A673 (cell line): ENCODE measurements around the gene ERC1.

Experiments
- EZH2 ChIP-seq: fragments of 200-600 bp; sonication (generic); IDR thresholded peaks from 2 replicates; pipeline ENCODE4 v1.6.1; 2017; ENCODE audit warnings: borderline replicate concordance, low read depth, mild to moderate bottlenecking, mixed read lengths, antibody characterized with exemption, low read length; ENCODE audit not compliant: poor library complexity, severe bottlenecking
- TF ChIP-seq, protein P1 (sequence below): fragments of 300-800, 200-600 bp; sonication (generic); conservative IDR thresholded peaks from 2 replicates; pipeline ENCODE4 v1.5.1; 2017; ENCODE audit warnings: low read depth, mild to moderate bottlenecking, antibody characterized with exemption, low read length, moderate library complexity, mixed read lengths

DNA sequence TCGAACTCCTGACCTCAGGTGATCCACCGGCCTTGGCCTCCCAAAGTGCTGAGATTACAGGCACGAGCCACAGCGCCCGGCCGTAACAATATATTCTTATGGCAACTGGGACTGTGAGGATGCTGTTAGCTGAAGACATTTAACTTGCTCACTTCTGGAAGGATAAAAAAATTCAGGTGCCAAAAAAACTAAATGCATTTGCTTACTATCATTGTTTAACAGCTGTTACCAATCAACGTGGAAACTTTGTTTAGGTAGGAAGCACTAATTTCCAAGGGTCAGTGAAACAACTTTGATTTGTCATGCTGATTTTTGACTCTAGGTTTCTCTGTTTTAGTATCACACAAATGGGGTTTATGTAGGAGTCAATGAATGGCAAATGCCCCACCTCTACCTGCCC, 297.3 kb downstream of the ERC1 start:
- TF ChIP-seq, protein P1, sequence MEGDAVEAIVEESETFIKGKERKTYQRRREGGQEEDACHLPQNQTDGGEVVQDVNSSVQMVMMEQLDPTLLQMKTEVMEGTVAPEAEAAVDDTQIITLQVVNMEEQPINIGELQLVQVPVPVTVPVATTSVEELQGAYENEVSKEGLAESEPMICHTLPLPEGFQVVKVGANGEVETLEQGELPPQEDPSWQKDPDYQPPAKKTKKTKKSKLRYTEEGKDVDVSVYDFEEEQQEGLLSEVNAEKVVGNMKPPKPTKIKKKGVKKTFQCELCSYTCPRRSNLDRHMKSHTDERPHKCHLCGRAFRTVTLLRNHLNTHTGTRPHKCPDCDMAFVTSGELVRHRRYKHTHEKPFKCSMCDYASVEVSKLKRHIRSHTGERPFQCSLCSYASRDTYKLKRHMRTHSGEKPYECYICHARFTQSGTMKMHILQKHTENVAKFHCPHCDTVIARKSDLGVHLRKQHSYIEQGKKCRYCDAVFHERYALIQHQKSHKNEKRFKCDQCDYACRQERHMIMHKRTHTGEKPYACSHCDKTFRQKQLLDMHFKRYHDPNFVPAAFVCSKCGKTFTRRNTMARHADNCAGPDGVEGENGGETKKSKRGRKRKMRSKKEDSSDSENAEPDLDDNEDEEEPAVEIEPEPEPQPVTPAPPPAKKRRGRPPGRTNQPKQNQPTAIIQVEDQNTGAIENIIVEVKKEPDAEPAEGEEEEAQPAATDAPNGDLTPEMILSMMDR, result no peak
- TF ChIP-seq EZH2, result no peak
